MM.1S (cell line): ENCODE data around the gene RAPGEF2.

ENCODE experiments used
- DNase-seq: peaks from one replicate; pipeline ENCODE4 v3.0.0-alpha.2; 2015
- H2AFZ ChIP-seq: fragments of 300-600 bp; sonication (generic); 2 replicates; pipeline ENCODE4 v1.6.0; 2016; ENCODE audit warnings: antibody characterized with exemption, low read length
- H3F3A ChIP-seq: fragments of 300-600 bp; sonication (generic); 2 replicates; pipeline ENCODE4 v1.6.1; 2016; ENCODE audit warnings: mild to moderate bottlenecking, antibody characterized with exemption, low read length, moderate library complexity, mixed read lengths; ENCODE audit not compliant: insufficient read depth
- H3K27ac ChIP-seq: fragments of 300-600 bp; sonication (generic); 2 replicates; pipeline ENCODE4 v1.5.1; 2016; ENCODE audit warnings: mild to moderate bottlenecking, low read length
- H3K27me3 ChIP-seq: fragments of 300-600 bp; sonication (generic); replicated peaks from 2 replicates; pipeline ENCODE4 v1.6.0; 2016; ENCODE audit warnings: low read length; ENCODE audit not compliant: insufficient read depth
- H3K36me3 ChIP-seq: fragments of 300-600 bp; sonication (generic); replicated peaks from 2 replicates; pipeline ENCODE4 v1.6.1; 2016; ENCODE audit warnings: mild to moderate bottlenecking, low read length, mixed read lengths; ENCODE audit not compliant: insufficient read depth
- H3K4me1 ChIP-seq: fragments of 300-600 bp; sonication (generic); 2 replicates; pipeline ENCODE4 v1.6.1; 2016; ENCODE audit warnings: low read length, mixed read lengths
- H3K4me2 ChIP-seq: fragments of 300-600 bp; sonication (generic); 2 replicates; pipeline ENCODE4 v1.6.0; 2016; ENCODE audit warnings: low read depth, low read length
- H3K4me3 ChIP-seq: fragments of 300-600 bp; sonication (generic); 2 replicates; pipeline ENCODE4 v1.5.1; 2016; ENCODE audit warnings: low read length, mixed read lengths
- H3K79me2 ChIP-seq: fragments of 300-600 bp; sonication (generic); 2 replicates; pipeline ENCODE4 v1.6.1; 2016; ENCODE audit warnings: mixed run types, low read length, mixed read lengths
- H3K9ac ChIP-seq: fragments of 300-600 bp; sonication (generic); 2 replicates; pipeline ENCODE4 v1.6.1; 2016; ENCODE audit warnings: low read length, mixed read lengths
- H3K9me2 ChIP-seq: fragments of 300-600 bp; sonication (generic); replicated peaks from 2 replicates; pipeline ENCODE4 v1.6.1; 2016; ENCODE audit warnings: mild to moderate bottlenecking, low read length, mixed read lengths; ENCODE audit not compliant: insufficient read depth
- H3K9me3 ChIP-seq: fragments of 300-600 bp; sonication (generic); replicated peaks from 2 replicates; pipeline ENCODE4 v1.6.1; 2016; ENCODE audit warnings: mild to moderate bottlenecking, low read length, mixed read lengths; ENCODE audit not compliant: insufficient read depth
- H4K20me1 ChIP-seq: fragments of 300-600 bp; sonication (generic); 2 replicates; pipeline ENCODE4 v1.6.1; 2016; ENCODE audit warnings: mild to moderate bottlenecking, low read length, moderate library complexity, mixed read lengths; ENCODE audit not compliant: insufficient read depth
- CTCF ChIP-seq: fragments of 300-600 bp; sonication (generic); IDR thresholded peaks from 2 replicates; pipeline ENCODE4 v1.5.1; 2016; ENCODE audit warnings: antibody characterized with exemption, low read length, mixed read lengths
- EZH2 ChIP-seq: fragments of 300-600 bp; sonication (generic); optimal IDR thresholded peaks from 2 replicates; pipeline ENCODE3; 2017; ENCODE audit warnings: low read depth, mild to moderate bottlenecking, antibody characterized with exemption, low read length, mixed read lengths
- EZH2phosphoT487 ChIP-seq: fragments of 300-600 bp; sonication (generic); IDR thresholded peaks from 2 replicates; pipeline ENCODE4 v1.6.1; 2018; ENCODE audit warnings: antibody characterized with exemption, low read length

The RAPGEF2 gene

DNA sequence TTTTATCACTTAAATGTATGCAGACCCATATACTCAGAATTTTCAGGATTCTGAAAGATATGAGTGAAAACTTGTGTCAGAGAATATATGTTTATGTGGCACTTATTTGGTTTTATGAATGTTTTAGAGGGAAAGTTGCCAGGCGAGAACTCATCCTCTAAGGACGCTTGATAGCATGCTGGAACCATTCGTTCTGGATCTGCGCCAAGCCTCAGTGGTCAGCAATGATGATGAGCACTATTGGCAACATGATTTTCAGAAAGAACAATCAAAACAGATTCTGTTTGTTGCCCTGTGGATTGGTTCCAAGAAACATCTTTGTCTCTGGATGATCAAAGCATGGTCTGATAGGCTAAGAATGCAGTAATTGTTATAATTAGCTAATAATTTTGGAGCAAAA, 32.1 kb upstream of the RAPGEF2 start:
- H3K4me2 ChIP-seq, result no peak overlapping the region
- no peak for DNase-seq
- no peak overlapping the region for H3K27ac ChIP-seq
- TF ChIP-seq CTCF (no peak), EZH2 (no peak), EZH2phosphoT487 (no peak)
- H3K9me2 ChIP-seq, result no peaks in the 10 kb centered on the region
- H3K4me1 ChIP-seq, result peaks cover 5% of the 10 kb centered on the region
- no peaks in the 10 kb centered on the region for H3K36me3 ChIP-seq
- no peak overlapping the region for H3K9ac ChIP-seq
- H3K27me3 ChIP-seq, result peaks cover 5% of the 10 kb centered on the region; the same call in 1 of the 2 replicates
- H2AFZ ChIP-seq, result no peak overlapping the region
- no peaks in the 10 kb centered on the region for H3F3A ChIP-seq
- H4K20me1 ChIP-seq, result no peaks in the 10 kb centered on the region
- no peaks in the 10 kb centered on the region for H3K9me3 ChIP-seq
- H3K79me2 ChIP-seq, result no peaks in the 10 kb centered on the region
- H3K4me3 ChIP-seq, result no peak overlapping the region

- no peak overlapping the region for H3K4me3 ChIP-seq
- H3K36me3 ChIP-seq, result no peaks in the 10 kb centered on the region
- H3F3A ChIP-seq, result no peaks in the 10 kb centered on the region
- H3K9me2 ChIP-seq, result no peaks in the 10 kb centered on the region
- no peak for TF ChIP-seq EZH2phosphoT487
- no peak for TF ChIP-seq CTCF
- no peak for TF ChIP-seq EZH2
- no peak overlapping the region for H3K9ac ChIP-seq
- H4K20me1 ChIP-seq, result no peaks in the 10 kb centered on the region
- H3K4me1 ChIP-seq, result peaks cover 5% of the 10 kb centered on the region
- no peak for DNase-seq
- H3K27ac ChIP-seq, result no peak overlapping the region
- no peak overlapping the region for H3K4me2 ChIP-seq
- no peaks in the 10 kb centered on the region for H3K9me3 ChIP-seq
- no peaks in the 10 kb centered on the region for H3K79me2 ChIP-seq
- H2AFZ ChIP-seq, result no peak overlapping the region
- peaks cover 11% of the 10 kb centered on the region; the same call in 1 of the 2 replicates for H3K27me3 ChIP-seq
Observed at GRCh38 chr4:159071178-159071968, 31.5 kb upstream of the RAPGEF2 start.

DNA sequence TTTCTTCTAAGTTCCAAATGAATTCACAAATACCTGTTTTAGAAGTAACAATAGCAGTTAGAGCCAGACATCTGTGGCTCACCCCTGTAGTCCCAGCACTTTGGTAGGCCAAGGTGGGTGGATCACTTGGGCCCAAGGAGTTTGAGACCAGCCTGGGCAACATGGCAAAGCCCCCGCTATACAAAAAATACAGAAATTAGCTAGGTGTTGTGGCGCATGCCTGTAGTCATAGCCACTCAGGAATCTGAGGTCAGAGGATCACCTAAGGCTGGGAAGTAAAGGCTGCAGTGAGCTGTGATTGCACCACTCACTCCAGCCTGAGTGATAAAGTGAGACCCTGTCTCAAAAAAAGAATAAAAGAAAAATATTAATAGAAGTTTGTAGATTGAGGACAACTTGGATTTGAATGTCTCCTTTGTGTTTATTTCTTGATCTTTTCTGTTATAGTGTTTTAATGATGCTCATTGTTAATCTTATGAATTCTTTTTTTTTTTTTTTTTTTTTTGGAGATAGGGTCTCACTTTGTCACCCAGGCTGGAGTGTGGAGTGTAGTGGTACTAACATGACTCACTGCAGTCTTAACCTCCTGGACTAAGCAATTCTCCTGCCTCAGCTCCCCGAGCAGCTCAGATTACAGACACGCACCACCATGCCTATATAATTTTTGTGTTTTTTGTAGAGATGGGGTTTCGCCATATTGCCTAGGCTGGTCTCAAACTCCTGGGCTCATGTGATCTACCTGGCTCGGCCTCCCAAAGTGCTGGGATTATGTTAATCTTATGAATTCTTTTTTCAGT, 30.7 kb upstream of the RAPGEF2 start:
- H3K9me3 ChIP-seq, result no peaks in the 10 kb centered on the region
- TF ChIP-seq CTCF (no peak), EZH2 (no peak), EZH2phosphoT487 (no peak)
- H3K27ac ChIP-seq, result no peak overlapping the region
- no peak overlapping the region for H3K4me3 ChIP-seq
- no peak overlapping the region for H2AFZ ChIP-seq
- H3F3A ChIP-seq, result peaks cover under 1% of the 10 kb centered on the region
- peaks cover 9% of the 10 kb centered on the region for H3K4me1 ChIP-seq
- no peaks in the 10 kb centered on the region for H4K20me1 ChIP-seq
- H3K9me2 ChIP-seq, result no peaks in the 10 kb centered on the region
- no peak overlapping the region for H3K9ac ChIP-seq
- no peak overlapping the region for H3K4me2 ChIP-seq
- H3K79me2 ChIP-seq, result no peaks in the 10 kb centered on the region
- no peaks in the 10 kb centered on the region for H3K36me3 ChIP-seq
- H3K27me3 ChIP-seq, result peaks cover 14% of the 10 kb centered on the region; the same call in 1 of the 2 replicates
- DNase-seq, result no peak
